Activated T-helper 17 cell treated with anti-CD3 and anti-CD28 coated beads, Interleukin-2, amount 50 U/mL, for 72 hours (primary cell): ENCODE measurements around the gene LASP1NB.
A peak's percentile ranks its signal among the peaks of the same experiment; 100 is the strongest.

Source experiments
- ATAC-seq: fragments of 150-1000 bp; cut with Tn5 transposase; replicated peaks from 2 replicates; pipeline ENCODE4 v1.10.0; 2021; ENCODE audit warnings: mild to moderate bottlenecking, moderate library complexity
- H3K27ac Mint-ChIP-seq: one replicate; pipeline ENCODE4 v1.8.0; 2022; ENCODE audit warnings: mixed read lengths
- H3K27me3 Mint-ChIP-seq: one replicate; pipeline ENCODE4 v1.8.0; 2022; ENCODE audit warnings: mixed read lengths
- H3K36me3 Mint-ChIP-seq: one replicate; pipeline ENCODE4 v1.8.0; 2022; ENCODE audit warnings: low read depth, mild to moderate bottlenecking, mixed read lengths
- H3K4me1 Mint-ChIP-seq: one replicate; pipeline ENCODE4 v1.8.0; 2022; ENCODE audit warnings: mixed read lengths
- H3K4me3 Mint-ChIP-seq: one replicate; pipeline ENCODE4 v1.8.0; 2022; ENCODE audit warnings: mild to moderate bottlenecking, mixed read lengths
- H3K9me3 Mint-ChIP-seq: one replicate; pipeline ENCODE4 v1.8.0; 2022; ENCODE audit warnings: mixed read lengths

The LASP1NB gene

GRCh38 chr17:38891441-38891840 is 34.0 kb upstream of the LASP1NB start:
- no peak for ATAC-seq
- peaks cover 84% of the 10 kb centered on the region for H3K36me3 Mint-ChIP-seq
- H3K4me3 Mint-ChIP-seq: peak overlapping the region; percentile 58
- peak overlapping the region; percentile 84 for H3K27ac Mint-ChIP-seq
- no peaks in the 10 kb centered on the region for H3K27me3 Mint-ChIP-seq
- H3K4me1 Mint-ChIP-seq: peaks cover 23% of the 10 kb centered on the region
- no peaks in the 10 kb centered on the region for H3K9me3 Mint-ChIP-seq

GRCh38 chr17:38892083-38892482 is 33.3 kb upstream of the LASP1NB start:
- peaks cover 22% of the 10 kb centered on the region for H3K4me1 Mint-ChIP-seq
- no peaks in the 10 kb centered on the region for H3K9me3 Mint-ChIP-seq
- H3K4me3 Mint-ChIP-seq: peak overlapping the region; percentile 58
- no peak for ATAC-seq
- H3K36me3 Mint-ChIP-seq: peaks cover 80% of the 10 kb centered on the region
- H3K27me3 Mint-ChIP-seq: no peaks in the 10 kb centered on the region
- H3K27ac Mint-ChIP-seq: peak overlapping the region; percentile 84

GRCh38 chr17:38892620-38893019 is 32.8 kb upstream of the LASP1NB start:
- H3K27me3 Mint-ChIP-seq: no peaks in the 10 kb centered on the region
- ATAC-seq: no peak
- H3K27ac Mint-ChIP-seq: peak overlapping the region; percentile 84
- H3K9me3 Mint-ChIP-seq: no peaks in the 10 kb centered on the region
- peak overlapping the region; percentile 58 for H3K4me3 Mint-ChIP-seq
- peaks cover 25% of the 10 kb centered on the region for H3K4me1 Mint-ChIP-seq
- H3K36me3 Mint-ChIP-seq: peaks cover 79% of the 10 kb centered on the region

GRCh38 chr17:38893113-38893512 is 32.3 kb upstream of the LASP1NB start:
- Mint-ChIP-seq H3K27me3 (no peaks in the 10 kb centered on the region), H3K36me3 (peaks cover 79% of the 10 kb centered on the region), H3K9me3 (no peaks in the 10 kb centered on the region), H3K4me1 (peaks cover 30% of the 10 kb centered on the region), H3K27ac (peak overlapping the region; percentile 84), H3K4me3 (peak overlapping the region; percentile 35)
- no peak for ATAC-seq

GRCh38 chr17:38893607-38894006 is 31.8 kb upstream of the LASP1NB start:
- Mint-ChIP-seq H3K36me3 (peaks cover 79% of the 10 kb centered on the region), H3K4me1 (peaks cover 33% of the 10 kb centered on the region), H3K9me3 (no peaks in the 10 kb centered on the region), H3K27ac (peak overlapping the region; percentile 84), H3K4me3 (peak overlapping the region; percentile 35), H3K27me3 (no peaks in the 10 kb centered on the region)
- peak; percentile 63 for ATAC-seq

- Mint-ChIP-seq H3K36me3 (peaks cover 79% of the 10 kb centered on the region), H3K4me3 (peak overlapping the region; percentile 35), H3K4me1 (peaks cover 33% of the 10 kb centered on the region), H3K9me3 (no peaks in the 10 kb centered on the region), H3K27ac (peak overlapping the region; percentile 84), H3K27me3 (no peaks in the 10 kb centered on the region)
- ATAC-seq: no peak
Measured at GRCh38 chr17:38894276-38894675, 31.1 kb upstream of the LASP1NB start.

- peaks cover 78% of the 10 kb centered on the region for H3K36me3 Mint-ChIP-seq
- no peak for ATAC-seq
- H3K4me1 Mint-ChIP-seq: peaks cover 33% of the 10 kb centered on the region
- H3K27me3 Mint-ChIP-seq: no peaks in the 10 kb centered on the region
- no peaks in the 10 kb centered on the region for H3K9me3 Mint-ChIP-seq
- peak overlapping the region; percentile 43 for H3K27ac Mint-ChIP-seq
- H3K4me3 Mint-ChIP-seq: no peak overlapping the region
Measured at GRCh38 chr17:38896346-38896954, 29.0 kb upstream of the LASP1NB start.

GRCh38 chr17:38897176-38897575 is 28.2 kb upstream of the LASP1NB start:
- H3K4me1 Mint-ChIP-seq: peaks cover 28% of the 10 kb centered on the region
- H3K9me3 Mint-ChIP-seq: no peaks in the 10 kb centered on the region
- no peaks in the 10 kb centered on the region for H3K27me3 Mint-ChIP-seq
- peak overlapping the region; percentile 87 for H3K27ac Mint-ChIP-seq
- H3K4me3 Mint-ChIP-seq: peak overlapping the region; percentile 83
- peaks cover 76% of the 10 kb centered on the region for H3K36me3 Mint-ChIP-seq
- ATAC-seq: no peak

GRCh38 chr17:38897671-38898290 is 27.6 kb upstream of the LASP1NB start:
- H3K27me3 Mint-ChIP-seq: no peaks in the 10 kb centered on the region
- no peaks in the 10 kb centered on the region for H3K9me3 Mint-ChIP-seq
- no peak for ATAC-seq
- peaks cover 75% of the 10 kb centered on the region for H3K36me3 Mint-ChIP-seq
- peak overlapping the region; percentile 87 for H3K27ac Mint-ChIP-seq
- H3K4me1 Mint-ChIP-seq: peaks cover 28% of the 10 kb centered on the region
- peak overlapping the region; percentile 83 for H3K4me3 Mint-ChIP-seq

GRCh38 chr17:38898291-38898679 is 27.1 kb upstream of the LASP1NB start:
- peak overlapping the region; percentile 83 for H3K4me3 Mint-ChIP-seq
- ATAC-seq: peak; percentile 40
- peak overlapping the region; percentile 87 for H3K27ac Mint-ChIP-seq
- H3K4me1 Mint-ChIP-seq: peaks cover 33% of the 10 kb centered on the region
- peaks cover 75% of the 10 kb centered on the region for H3K36me3 Mint-ChIP-seq
- H3K9me3 Mint-ChIP-seq: no peaks in the 10 kb centered on the region
- H3K27me3 Mint-ChIP-seq: no peaks in the 10 kb centered on the region

GRCh38 chr17:38898812-38899348 is 26.5 kb upstream of the LASP1NB start:
- H3K27me3 Mint-ChIP-seq: no peaks in the 10 kb centered on the region
- H3K36me3 Mint-ChIP-seq: peaks cover 76% of the 10 kb centered on the region
- H3K4me1 Mint-ChIP-seq: peaks cover 37% of the 10 kb centered on the region
- H3K27ac Mint-ChIP-seq: peak overlapping the region; percentile 87
- peak; percentile 96 for ATAC-seq
- no peaks in the 10 kb centered on the region for H3K9me3 Mint-ChIP-seq
- peak overlapping the region; percentile 83 for H3K4me3 Mint-ChIP-seq

GRCh38 chr17:38899421-38899820 is 26.0 kb upstream of the LASP1NB start:
- Mint-ChIP-seq H3K27ac (peak overlapping the region; percentile 87), H3K4me3 (peak overlapping the region; percentile 83), H3K4me1 (peaks cover 37% of the 10 kb centered on the region), H3K27me3 (no peaks in the 10 kb centered on the region), H3K36me3 (peaks cover 76% of the 10 kb centered on the region), H3K9me3 (no peaks in the 10 kb centered on the region)
- no peak for ATAC-seq

GRCh38 chr17:38900978-38901656 is 24.3 kb upstream of the LASP1NB start:
- Mint-ChIP-seq H3K4me3 (peak overlapping the region; percentile 10), H3K9me3 (no peaks in the 10 kb centered on the region), H3K27ac (peak overlapping the region; percentile 62), H3K36me3 (peaks cover 82% of the 10 kb centered on the region), H3K4me1 (peaks cover 37% of the 10 kb centered on the region), H3K27me3 (no peaks in the 10 kb centered on the region)
- ATAC-seq: no peak

- no peak for ATAC-seq
- peak overlapping the region; percentile 16 for H3K27ac Mint-ChIP-seq
- H3K27me3 Mint-ChIP-seq: no peaks in the 10 kb centered on the region
- no peak overlapping the region for H3K4me3 Mint-ChIP-seq
- no peaks in the 10 kb centered on the region for H3K9me3 Mint-ChIP-seq
- peaks cover 31% of the 10 kb centered on the region for H3K4me1 Mint-ChIP-seq
- peaks cover 86% of the 10 kb centered on the region for H3K36me3 Mint-ChIP-seq
Measured at GRCh38 chr17:38903404-38903803, 22.0 kb upstream of the LASP1NB start.

GRCh38 chr17:38904892-38905291 is 20.5 kb upstream of the LASP1NB start:
- peaks cover 80% of the 10 kb centered on the region for H3K36me3 Mint-ChIP-seq
- no peak overlapping the region for H3K4me3 Mint-ChIP-seq
- peaks cover 20% of the 10 kb centered on the region for H3K4me1 Mint-ChIP-seq
- H3K27me3 Mint-ChIP-seq: no peaks in the 10 kb centered on the region
- H3K27ac Mint-ChIP-seq: no peak overlapping the region
- no peaks in the 10 kb centered on the region for H3K9me3 Mint-ChIP-seq
- no peak for ATAC-seq
